HG02623 (cell line): ENCODE data around the gene MED12L.

Experiments used
- ATAC-seq: cut with Tn5 transposase; IDR thresholded peaks from one replicate; pipeline ENCODE4 v1.9.1; 2021; ENCODE audit warnings: moderate library complexity; ENCODE audit not compliant: unreplicated experiment

Gene MED12L

DNA sequence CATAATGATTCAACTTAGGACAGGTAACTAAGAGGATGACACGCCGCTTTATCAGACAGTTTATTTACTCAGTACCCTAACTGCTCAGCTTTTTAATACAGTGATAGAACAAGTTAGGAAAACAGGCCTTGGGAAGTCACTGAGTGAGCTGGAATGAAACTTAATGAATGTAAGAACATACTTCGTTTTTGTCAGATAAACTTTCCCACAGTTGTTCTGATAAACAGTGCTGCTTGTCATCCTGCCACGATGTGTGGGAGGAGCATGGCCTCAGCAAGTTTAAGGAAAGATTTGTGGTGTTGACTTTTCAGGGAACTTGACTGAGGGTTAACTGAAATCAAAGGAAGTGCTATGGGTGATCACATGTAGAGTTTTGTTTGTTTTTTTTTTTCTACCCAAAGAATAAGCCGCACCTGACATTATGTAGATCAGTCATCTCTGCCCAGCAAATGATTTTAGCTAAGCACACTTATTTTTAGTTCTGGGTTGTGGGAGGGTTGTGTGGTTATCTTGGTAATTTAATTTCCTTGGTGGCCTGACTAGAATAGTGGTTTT lies 198.5 kb downstream of the MED12L start:
- no peak for ATAC-seq

DNA sequence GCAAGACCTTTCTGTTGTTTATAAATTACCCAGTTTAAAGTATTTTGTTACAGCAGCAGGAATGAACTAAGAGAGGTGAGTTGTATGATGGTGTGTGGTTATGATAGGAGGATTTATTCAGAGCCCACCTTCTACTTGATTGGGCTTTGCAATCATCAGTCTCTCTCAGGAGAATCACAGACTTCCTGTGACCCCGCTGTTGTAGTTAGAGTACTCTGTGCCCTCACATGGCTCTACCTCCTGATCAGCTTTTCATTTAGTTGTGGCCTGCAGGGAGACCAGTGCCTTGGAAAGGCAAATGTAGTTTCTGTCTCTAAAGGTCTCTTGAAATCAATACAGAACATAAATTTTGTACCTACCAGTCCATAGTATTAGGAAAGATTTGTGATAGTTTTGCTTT lies 200.5 kb downstream of the MED12L start:
- no peak for ATAC-seq

DNA sequence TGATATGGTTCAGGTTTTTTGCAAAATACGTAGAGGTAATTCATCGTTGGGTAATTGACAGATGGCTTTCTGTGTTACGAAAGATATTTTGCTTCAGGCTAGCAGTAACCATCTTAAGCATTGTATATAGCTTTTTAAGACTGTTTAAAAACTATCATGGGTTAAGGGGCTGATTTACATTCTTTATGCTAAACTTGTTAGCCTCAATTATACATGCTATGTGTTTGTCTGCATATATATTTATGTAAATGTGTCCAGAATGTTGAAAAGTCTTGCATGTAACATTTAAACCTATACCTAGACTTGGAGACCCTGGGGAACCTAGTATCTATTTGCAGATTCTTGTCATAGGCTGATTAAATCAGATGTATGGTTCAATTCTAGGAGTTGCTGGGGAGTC lies 204.0 kb downstream of the MED12L start:
- ATAC-seq = no peak

DNA sequence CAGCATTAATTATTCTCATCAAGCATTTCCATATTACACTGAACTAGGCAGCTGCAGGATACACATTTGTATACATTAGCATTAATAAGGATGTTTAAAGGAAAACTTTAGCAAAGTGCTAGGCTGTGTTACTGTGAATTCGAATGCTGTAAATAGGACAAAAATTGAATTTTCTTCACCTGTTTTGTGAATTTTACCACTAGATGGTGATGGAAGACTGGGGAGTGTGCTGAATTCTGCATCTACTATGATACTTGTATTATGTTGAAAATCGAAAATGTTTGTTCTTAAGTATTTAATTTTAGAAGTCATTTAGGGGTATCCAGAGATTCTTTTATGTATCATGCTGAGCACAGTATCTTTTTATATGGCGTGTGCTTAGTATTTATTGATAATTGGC lies 205.2 kb downstream of the MED12L start:
- no peak for ATAC-seq

DNA sequence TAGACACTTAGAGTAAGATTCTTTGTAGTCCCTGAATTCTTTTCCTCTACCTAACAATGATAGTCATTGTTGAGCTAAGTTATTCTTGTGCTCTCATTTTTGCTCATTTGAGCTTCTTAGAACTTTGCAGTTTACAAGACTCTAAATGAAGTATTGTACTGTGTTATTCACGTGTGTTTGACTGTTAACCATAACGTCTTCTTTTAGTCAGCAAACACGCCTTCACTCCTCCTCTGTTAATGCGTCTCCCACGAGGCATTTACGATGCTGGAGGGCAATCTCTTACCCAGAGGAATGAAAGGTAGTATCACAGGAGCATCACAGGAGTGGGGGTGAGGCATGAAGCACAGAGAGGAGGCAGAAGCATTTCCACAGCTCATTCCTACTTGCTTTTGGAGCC lies 207.7 kb downstream of the MED12L start:
- ATAC-seq = no peak

DNA sequence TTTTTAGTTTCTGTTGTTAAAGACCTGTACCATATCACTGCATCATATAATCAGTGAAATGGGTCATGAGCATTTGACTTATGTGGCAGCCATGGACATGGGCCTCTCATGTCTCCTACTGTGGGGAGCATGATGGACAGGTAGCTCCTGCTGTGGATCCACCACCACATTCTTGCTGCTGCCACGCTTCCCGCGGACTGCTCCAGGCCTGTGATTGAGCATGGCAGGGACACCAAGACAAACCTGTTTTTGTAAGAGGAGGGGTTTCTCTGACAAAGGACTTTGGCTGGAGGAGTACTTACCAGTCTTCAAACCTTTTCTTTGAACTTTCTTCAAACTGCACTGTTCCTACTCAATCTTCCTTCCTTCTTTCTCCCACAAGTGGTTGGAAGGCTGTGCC lies 210.8 kb downstream of the MED12L start:
- no peak for ATAC-seq

DNA sequence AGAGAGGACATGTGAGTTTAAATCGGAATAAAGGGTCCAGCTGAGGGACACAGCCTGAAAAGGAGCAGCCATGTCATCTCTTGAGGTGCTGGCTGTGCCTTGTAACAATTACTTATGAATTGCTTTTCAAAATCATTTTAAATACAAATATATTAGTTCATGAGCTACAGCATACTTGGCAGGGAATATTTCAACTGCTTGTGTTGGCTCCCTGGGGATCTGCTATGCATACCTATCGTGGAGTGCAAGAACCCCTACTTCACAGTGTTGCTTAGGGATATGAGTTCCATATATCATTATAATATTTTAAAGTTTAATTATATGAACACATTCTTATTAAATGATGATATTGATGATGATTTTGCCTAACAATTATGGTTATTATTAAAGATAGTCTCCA lies 212.0 kb downstream of the MED12L start:
- no peak for ATAC-seq

DNA sequence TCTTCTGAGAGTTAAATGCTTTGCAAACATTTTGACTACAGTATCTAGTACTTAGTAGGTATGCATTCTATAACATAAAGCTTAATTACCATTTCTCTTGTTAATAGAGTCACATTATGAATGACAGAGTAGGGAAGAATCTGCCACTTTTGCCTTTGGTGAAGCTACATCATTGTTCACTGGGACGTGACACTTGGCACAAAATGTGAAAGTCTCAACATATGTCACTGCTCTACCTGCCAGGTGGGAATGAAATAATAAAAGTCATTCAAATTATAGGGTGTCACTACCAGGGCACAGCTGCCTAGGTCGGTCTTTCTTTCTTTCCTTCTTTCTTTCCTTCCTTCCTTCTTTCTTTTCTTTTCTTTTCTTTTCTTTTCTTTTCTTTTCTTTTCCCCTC lies 213.5 kb downstream of the MED12L start:
- ATAC-seq = no peak

DNA sequence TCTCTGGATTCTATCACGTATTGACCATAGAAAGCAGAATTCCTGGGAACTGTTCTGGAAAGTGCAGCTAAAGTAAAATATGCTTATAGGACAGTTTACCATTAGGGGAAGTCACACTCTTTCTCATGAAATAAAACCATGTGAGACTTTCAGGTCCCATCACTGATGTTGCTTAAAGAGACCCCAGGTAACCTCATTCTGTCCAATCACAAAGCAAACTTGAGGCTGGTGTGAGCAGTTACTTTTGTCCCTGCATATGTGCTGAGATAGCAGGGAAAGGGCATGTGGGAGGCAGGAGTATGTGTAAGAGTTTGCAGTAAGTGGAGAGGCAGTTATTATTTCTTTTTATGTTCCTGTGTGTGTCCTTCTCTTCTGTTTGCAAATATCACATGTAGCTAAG lies 215.1 kb downstream of the MED12L start:
- ATAC-seq = no peak

DNA sequence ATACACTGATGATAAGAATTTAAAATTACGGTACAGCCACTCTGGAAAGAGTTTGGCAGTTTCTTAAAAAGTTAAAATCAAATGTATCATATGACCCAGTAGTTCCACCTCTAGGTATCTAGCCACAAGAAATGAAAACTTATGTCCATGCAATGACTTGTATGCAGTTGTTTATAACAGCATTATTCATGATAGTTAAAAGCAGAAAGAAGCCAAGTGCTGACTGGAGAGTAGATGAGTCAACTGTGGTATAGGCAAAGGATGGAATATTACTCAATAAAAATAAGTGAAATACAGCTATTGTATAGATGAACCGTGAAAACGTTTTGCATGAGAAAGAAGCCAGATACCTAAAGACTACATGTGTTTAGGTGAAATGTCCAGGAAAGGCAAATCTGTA lies 216.3 kb downstream of the MED12L start:
- ATAC-seq = no peak

DNA sequence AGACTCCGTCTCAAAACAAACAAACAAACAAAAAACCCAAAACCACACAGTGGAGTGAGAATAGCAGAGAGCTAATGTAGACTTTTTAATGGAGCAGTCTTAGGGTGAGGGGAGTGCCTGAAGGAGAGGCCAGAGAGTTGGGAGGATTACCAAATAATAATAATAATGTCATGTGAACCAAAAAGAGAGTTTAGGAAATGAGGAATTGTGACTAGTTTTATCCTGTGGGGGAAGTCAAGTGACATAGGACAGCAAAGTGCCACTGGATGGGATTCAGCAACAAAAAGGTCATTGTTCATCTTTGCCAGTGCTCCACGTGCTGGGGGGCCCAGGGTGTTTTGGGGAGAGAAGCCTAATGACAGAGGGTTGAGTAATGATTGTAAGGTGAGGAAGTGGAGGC lies 218.3 kb downstream of the MED12L start:
- ATAC-seq = no peak

DNA sequence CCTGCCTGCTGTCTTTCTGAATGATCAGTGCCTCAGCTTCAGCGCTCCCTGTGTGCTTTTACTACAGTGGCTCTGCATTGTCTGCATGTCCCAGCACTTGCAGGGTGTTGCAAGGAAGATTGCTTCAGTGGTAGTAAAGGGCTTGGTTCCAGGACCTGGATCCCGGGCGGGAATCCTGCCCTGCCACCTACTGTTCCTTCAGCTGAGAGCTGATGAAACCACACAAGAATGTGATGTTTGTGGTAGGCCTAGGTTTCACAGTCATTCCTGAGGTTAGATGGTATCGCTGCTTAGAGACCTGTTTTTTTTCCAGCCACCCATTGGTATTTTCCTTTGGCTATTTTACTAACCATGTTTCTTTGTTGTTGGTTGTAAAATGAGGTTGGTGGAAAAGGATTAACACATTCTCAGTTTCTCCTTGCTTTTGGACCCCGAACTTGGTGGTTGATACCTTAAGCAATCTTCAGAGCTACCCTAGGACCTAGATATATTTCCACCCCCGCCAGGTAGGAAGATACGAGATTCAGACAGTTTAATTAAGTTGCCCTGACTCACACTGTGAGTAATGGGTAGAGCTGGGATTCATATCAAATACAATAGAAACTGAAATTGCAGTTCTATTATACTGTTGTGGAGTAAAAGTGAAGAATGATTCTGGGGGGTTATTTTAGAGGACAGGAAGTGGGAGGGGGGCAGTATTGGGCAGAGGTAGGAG lies 219.8 kb downstream of the MED12L start:
- no peak for ATAC-seq

DNA sequence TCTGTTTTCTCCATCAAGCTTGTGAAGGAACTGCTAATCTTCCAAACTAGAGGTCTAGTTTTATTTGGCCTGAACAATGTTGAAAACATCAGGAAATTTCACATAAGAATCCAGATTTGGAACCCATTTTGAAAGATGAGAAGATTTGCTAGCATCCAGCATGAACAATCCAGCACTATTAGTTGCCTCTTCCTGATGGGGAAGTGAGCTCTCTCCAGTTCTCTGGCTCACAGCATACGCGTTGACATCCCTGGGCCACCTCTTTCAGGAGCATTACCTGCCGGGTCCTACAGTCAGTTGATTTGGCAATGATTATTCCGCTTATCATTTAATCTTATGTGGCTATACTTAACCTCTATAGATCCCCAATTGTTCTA lies 220.3 kb downstream of the MED12L start:
- ATAC-seq = no peak

DNA sequence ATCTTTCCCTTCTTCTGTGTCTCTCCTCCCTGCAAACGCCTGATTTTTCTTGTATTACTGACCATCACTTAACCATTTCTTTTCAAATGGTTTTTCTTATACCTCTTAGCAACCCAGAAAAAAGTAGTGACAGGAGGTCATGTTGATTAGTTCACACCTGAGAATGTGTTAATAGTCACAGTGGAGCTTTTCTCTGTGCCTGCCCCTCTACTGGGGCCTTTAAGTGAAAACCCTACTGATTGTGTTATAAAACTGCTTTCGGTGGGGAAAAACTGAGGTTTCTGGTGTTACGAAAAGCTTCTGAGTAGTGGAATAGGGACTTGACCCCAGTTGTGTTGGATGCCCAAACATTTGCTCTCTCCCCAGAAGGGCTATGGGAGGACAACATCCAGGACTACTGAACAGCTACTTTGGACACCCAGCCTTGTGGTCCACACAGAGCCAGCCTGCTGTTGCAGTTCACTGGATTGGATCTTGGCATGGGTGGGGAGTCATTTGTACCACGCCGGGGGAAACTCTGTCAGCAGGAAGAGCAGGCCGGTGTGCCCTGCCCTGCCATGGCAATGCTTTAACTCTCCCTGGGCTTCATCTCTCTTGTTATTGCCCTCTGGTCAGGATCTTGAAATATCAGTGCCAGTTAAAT lies 220.8 kb downstream of the MED12L start:
- ATAC-seq = no peak

DNA sequence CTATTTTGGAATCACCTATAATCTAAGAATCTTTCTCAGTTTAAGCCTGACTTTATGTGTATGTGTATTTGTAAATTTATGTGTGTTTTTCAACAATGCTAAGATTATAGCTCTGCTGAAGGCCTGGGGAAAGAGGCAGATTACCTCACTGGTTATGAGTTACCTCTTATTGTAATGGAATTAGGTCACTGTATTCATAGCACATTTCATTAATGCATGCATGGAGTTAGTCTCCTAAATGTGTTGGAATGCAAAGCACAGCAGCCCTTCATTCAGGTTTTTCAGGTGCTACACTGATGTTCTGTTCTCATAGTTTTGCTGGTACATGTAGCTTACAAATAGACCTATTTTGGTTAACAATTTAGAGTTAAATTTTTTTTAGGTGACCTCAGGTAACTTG lies 221.7 kb downstream of the MED12L start:
- ATAC-seq = no peak

DNA sequence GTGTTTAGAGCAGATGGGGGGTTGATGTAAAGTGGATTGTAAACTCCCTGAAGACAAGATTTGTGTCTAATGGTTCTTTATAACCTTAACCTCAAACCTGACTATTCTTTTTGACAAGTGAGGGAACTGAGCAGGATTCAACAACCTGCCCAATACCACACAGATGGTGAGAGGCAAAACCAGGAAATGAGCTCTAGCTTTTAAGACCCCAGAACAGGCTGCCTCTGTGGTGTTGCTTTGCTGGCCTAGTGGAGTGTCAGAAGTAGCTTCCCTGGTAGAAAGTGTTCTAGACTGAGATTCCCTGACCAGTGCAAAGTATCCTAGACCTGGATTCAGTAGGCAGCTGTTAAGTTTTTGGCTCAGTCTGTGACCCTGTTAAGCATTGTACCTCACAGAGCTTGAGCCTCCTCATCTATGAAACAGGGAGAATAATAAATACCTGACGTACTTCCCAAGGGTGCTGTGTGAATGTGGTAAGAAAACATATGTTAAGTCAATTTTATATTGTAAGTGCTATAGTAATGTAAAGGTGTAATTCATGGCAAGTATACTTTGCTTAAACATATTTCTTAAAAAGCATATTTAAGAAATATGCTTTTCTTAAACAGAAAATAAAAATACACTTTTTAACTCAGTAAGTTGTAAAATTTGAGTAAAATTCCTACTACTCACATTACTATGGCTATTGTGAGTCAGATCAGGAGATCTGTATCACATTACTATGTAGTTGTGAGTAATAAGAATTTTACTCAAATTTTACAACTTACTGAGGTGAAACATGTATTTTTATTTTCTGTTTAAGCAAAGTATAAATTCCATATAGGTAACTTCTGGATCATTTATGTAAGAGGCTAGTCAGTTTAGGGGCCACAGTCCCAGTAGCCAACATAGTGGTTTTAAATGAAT lies 222.4 kb downstream of the MED12L start:
- ATAC-seq = no peak

DNA sequence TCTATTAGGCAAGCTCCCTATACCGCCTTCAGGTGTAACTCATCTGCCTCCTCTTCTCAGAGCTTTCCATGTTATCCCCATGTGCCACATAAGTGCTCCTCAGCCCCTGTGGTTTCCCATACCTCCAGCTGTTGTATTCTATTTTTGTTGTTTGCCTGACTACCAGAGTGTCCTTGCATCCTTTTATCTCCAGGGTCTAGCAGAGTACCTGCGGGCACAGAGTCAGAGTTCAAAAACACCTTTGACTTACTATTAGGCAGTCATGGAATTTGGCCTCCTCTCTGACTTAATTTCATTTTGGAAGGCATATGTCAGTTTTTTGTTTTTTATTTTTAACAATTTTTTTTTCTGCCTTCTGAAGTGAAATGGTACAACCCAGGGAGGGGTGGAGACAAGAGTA lies 224.1 kb downstream of the MED12L start:
- no peak for ATAC-seq

DNA sequence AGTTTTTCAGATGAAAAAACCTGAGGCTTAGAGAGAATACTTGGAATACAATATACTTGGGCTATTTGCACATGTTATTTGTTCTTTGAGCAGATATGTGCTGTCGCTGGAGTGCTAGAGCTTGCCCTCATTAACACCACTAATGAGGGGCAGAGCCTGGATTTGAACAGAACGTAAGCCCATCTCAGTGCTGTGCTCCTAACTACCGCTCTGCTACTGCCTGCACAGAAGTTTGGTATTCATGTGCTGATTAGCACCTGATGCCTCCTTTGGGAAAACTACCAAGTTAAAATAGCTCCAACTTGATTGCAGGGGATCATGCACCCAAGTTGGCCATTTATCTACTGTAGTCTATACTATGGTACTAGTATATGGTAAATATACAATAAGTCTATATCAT lies 227.5 kb downstream of the MED12L start:
- no peak for ATAC-seq

DNA sequence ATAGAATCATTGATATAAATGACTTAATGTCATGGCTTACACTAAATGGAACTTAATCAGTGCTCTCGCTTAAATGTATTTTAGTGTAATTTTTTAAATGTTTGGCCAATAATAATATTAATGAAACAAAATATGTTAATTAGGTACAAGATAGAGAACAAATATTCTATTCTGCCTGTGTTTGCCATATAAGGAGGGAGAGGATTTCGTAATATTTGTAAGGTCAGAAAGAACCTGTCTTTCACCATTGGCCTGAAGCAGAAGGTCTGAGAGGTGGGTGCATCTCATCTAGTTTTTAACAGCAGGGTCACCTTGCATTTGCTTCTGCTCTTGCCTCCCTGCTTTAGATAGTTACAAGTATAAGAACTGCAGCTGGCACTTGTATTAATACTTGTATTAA lies 228.7 kb downstream of the MED12L start:
- ATAC-seq = no peak

DNA sequence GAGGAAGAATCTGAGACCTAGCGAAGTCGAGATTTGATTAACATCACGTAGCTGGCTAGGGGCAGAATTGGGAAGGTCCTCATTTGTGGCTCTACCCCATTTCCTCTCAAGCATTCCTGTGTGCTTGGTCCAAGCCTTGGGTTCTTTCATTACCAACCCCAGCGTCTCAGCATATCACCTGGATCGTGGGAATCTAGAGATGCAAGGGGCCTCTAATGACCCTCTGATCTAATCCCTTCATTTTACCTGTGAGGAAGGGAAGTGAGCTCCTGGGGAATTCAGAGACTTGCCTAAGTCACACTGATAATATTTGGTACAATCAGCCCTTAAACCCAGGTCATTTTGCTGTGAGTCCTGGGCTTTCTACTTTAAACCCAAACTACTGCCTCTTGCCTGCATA lies 229.1 kb downstream of the MED12L start:
- no peak for ATAC-seq

DNA sequence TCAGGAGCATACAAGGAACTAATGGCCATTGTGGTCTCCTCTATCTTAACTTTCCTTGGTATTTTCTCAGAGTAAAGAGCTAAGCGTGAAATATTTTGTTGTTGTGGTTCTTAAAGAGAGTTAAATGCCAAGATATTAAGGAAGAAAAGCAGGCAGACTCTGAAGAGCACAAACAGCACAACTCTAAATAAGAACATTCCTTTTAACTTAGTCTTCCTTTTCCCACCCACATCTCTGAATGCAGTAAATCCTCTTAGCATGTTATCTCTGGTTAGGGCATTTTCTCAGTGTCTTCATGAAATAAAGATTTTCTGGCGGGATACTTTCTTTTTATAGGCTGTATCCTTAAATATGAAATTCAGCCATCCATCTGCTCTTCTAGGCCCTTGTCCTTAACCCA lies 229.7 kb downstream of the MED12L start:
- no peak for ATAC-seq

DNA sequence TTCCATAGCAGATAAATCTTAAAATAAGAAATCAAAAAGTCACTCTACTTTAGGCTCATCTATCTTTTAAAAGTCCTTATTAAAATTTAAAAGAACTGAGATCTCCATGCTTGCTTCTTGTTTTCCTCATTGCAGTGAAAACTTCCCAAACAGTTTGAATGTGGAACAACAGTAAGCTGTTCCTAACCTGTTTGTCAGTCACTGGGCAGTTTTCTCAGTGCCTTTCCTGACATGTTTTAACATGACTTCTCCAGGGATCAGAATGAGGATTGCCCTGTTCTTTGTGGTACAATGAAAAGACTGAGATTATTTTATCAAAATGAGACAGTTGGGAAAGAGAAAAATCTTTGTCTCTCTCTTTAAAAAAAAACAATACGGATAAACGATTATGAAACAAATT lies 230.4 kb downstream of the MED12L start:
- no peak for ATAC-seq
